HG03108 (cell line): ENCODE measurements around the gene TPM4.
"Not testable (repeated sequence)": the region's sequence is repeated elsewhere in the genome, so short reads cannot be mapped to it uniquely, and the experiment has no call there.

ENCODE experiments used
- ATAC-seq: cut with Tn5 transposase; IDR thresholded peaks from one replicate; pipeline ENCODE4 v1.9.1; 2021; ENCODE audit warnings: moderate library complexity; ENCODE audit not compliant: unreplicated experiment

TPM4 gene

DNA sequence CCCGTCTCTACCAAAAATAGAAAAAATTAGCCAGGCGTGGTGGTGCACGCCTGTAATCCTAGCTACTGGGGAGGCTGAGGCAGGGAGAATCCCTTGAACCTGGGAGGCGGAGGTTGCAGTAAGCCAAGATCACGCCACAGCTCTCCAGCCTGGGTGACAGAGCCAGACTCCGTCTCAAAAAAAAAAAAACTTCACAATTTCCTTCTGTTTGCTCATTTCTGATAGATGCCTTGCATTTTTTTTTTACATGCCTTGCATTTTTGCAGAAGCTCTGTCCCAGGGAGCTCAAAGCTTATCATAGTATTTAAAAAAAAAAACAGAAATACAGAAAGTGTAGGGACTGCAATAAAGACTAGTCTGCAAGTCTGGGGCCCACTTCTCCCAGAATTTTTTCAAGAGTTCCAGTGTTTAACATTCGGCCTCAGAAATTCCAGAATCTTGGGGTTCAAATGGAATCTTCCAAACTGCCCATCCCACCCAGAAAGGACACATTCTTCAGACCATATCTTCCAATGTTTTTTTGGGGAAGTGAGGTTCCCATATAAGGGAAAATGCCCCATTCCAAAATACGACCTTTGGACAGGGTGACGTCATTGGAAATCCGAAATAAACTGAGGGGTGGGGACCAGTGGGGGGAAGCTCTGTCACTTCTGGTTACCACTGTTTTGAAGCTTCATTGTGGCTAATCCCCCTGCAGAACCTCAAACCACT lies 18.2 kb downstream of the TPM4 start:
- ATAC-seq = no peak

DNA sequence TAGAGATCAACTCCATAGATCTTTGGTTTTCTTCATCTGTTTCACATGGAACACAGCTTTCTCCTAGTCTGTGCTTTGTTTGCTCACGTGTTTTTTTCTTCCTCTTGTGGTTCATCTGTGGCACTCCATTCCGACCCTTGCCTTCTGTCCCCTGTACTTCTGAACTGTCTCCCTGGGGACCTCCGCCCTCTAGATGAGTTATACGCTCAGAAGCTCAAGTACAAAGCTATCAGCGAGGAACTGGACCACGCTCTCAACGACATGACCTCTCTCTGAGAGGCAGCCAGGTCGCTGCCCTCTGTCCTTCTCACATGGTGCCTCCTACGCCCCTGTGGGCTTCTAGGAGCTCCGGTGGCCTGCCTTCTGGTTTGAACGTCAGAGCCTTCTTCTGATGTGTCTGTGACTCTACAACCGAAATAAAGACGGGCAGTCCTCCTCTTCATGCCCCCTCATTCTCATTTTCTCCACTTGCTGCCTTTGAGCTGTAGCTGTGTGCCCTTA lies 18.8 kb downstream of the TPM4 start:
- no peak for ATAC-seq

DNA sequence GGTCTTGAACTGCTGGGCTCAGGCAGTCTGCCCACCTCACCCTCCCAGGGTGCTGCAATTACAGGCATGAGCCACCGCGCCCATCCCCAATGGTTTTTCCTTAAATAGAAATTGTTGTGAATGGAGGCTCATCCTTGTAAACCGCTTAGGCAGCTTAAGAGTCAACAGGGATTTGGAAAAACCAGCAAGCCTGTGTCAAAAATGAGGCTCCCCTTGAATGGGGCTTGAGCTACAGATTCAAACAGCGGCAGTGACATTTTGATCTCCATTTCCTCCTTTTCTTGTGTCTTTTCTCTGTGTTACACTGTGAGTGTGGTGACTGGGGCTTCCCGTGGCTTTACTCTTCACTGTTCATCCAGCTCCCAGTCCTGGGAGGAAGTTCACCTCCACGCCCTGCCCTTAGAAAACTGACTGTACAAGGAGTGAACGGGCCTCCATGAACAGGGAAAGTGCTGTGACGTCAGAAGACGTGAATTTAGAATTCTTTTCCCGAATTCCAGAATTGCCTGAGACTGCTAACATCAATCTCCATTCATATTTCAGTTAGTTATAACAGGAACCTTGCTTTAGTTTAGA lies 20.1 kb downstream of the TPM4 start:
- no peak for ATAC-seq

DNA sequence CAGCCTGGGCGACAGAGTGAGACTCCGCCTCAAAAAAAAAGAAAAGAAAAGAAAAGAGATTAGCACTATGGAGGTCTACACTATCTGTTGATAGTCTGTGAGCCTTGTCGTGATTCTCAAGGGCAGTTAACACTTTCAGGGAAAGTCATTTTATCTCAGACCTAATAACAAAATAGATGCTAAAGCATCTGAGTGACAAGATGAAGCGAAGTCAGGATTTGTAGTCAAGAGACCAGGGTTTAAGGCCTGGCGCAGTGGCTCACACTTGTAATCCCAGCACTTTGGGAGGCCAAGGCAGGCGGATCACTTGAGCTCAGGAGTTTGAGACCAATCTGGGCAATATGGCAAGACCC lies 22.1 kb downstream of the TPM4 start:
- ATAC-seq = no peak

DNA sequence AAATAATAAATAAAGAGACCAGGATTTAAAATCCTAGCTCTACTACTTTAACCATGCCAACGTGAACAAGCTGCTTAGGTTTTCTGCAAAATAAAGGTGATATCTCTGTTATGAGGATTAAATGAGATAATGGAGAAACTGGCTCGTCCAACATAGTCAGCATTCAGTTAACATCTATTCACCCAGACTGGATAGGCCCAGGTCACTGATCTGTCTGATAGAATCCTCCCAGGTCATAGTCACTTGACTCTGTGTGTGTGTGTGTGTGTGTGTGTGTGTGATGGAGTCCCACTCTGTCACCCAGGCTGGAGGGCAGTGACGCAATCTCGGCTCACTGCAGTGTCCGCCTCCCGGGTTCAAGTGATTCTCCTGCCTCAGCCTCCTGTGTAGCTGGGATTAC lies 22.5 kb downstream of the TPM4 start:
- no peak for ATAC-seq

DNA sequence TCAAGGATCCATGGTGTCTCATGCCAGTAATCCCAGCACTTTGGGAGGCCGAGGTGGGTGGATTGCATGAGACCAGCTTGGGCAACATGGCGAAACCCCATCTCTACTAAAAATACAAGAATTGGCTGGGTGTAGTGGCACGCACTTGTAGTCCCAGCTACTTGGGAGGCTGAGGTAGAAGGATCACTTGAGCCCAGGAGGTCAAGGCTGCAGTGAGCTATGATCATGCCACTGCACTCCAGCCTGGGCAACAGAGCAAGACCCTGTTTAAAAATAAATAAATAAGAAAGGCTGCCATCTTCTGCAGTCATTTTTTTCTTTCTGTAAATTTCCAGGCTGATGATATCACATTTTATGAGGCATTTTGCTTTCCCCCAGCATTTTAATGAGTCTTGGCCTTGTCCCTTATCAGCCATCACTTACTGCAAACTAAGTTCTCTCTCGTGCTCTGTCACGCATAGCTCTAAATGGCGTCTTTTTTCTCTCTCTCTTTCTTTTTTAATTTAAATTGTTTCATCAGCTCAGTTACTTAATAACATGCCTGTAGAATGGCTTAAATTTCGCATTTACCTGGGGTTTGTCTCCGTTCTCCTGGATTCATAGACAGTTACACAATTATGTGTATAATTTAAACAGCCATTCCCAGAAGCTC lies 23.1 kb downstream of the TPM4 start:
- not testable (repeated sequence) for ATAC-seq

DNA sequence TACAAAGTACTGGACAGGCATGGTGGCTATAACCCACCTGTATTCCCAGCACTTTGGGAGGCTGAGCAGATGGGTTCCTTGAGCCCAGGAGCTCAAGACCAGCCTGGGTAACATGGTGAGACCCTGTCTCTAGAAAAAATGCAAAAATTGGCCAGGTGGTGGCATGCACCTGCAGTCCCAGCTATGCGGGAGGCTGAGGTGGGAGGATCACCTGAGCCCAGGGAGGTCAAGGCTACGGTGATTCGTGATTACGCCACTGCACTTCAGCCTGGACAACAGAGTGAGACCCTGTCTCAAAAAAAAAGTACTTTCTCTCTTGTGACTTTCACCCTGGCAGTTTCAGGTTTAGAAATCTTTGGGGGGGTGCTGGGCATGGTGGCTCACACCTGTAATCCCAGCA lies 24.2 kb downstream of the TPM4 start:
- no peak for ATAC-seq

DNA sequence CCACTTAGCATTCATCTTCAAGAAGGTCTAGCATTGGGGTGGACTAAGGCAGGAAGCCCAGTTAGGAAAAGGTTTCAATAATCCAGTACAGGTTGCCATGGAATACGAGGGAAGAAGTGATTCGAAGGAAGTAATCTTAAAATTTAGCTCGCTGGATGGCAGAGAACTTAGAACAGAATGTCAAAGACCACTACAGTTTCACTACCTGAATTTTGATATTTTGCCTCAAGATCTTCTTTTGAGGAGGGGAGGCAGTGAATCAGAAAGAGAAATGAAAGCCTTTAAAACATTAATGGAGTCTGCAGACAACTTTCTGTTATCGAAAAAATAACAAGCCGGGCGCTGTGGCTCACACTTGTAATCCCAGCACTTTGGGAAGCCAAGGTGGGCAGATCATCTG lies 28.4 kb downstream of the TPM4 start:
- no peak for ATAC-seq

DNA sequence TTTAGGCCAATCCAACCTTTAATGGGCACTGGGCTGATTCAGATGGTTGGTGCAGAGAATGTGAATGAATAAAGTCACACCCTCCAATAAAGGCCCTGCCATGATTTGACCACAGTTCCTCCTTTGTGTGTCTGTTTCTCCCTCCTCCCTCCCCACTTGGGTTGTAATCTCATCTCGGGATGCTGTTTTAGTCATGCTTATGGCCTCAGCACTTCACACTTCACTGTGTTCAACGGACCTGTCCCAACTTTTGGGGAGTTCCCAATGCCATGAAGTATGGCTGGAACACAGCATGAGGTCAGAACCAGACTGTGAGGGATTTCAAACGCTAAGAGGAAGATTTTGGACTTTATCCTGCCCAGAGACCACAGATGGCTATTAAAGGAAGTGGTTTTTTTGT lies 29.8 kb downstream of the TPM4 start:
- no peak for ATAC-seq

DNA sequence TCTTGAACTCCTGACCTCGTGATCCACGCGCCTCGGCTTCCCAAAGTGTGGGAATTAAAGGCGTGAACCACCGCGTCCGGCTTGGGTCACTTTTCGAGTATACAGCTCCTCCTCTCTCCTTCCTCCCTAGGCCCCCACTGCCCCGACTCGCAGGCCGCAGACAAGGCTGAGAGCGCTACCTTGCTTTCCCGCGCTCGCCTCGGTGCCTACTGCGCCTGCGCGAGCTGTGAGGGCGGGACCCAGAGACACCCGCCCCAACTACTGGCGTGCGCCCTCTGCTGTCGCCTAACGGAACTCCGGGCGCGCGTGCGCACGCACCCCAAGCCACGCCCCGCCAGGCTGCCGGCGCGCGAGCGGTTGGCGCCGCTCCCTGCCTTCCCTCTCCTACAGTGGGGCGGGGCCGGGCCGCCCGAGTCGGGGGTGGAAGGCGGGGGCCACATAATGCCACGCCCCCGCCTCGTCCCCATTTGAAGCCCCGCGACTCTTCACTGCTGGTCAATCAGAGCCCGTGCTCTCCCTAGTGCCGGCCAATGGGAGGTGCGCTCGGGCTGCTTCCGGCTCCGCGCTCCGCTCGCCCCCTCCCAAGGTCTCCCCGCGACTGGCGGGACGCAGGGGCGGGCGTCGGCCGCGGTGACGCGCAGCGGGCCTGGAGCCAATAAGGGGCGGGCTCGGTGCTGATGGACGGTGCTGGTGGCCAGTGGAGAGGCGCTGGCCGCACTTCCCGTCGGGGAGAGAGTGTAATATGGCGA lies 35.0 kb downstream of the TPM4 start, which contains the start of gene RAB8A:
Gene RAB8A (plus strand): TSS at position 730 of the 749 bp plus-strand sequence. CDS start 13 bp downstream, at position 743.
- peak; percentile 88 for ATAC-seq

DNA sequence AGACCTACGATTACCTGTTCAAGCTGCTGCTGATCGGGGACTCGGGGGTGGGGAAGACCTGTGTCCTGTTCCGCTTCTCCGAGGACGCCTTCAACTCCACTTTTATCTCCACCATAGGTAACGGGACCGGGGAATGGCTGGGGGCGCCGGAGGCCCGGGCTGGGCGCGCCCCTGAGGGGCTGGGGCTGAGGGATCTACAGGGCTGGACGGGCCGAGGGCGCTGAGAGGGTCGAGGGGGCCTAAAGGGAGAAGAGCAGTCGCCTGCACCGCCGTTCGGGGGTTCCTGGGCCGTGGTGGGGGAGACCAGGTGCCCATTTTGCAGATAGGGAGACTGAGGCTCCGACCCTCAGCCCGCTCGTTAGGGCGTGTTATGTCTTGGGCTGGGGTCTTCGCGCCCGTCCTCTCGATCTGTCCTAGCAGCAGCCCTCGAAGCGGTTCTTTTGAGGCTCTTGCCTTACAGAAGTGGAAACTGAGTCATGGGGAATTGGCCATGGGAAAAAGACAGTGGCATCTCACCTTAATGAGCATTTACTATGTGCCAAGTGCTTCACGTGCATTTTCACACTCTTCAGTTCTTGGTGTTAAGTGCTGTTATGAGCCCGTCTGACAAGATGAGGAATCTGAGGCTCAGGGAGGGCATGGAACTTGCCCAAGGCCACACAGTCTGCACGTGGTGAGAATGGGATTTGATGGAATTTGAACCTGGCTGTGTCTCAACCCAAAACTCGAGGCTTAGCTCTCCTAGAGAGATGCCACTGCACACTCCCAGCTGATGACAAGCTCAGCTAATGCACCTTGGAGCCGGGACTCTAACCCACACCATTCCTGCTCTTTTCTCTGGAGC lies 35.8 kb downstream of the TPM4 start:
- no peak for ATAC-seq

DNA sequence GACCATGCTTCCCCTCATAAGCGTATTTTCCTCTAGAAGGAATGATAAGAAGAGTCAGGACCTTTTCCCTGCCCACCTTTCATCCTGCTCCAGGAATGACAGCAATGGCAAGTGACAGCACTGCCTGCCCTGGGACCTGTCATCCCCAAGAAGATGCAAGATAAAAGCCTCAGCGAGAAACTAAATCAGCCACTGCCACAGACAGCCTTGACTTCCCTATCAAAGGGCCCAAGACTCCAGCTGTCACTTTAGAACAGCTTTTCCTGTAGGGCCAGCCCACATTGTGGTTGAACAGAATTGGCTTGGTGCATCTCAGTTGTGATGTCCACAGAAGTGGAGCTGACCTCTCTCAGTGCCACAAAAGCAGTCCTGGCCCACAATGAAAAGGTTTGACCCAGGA lies 36.5 kb downstream of the TPM4 start:
- ATAC-seq = no peak

DNA sequence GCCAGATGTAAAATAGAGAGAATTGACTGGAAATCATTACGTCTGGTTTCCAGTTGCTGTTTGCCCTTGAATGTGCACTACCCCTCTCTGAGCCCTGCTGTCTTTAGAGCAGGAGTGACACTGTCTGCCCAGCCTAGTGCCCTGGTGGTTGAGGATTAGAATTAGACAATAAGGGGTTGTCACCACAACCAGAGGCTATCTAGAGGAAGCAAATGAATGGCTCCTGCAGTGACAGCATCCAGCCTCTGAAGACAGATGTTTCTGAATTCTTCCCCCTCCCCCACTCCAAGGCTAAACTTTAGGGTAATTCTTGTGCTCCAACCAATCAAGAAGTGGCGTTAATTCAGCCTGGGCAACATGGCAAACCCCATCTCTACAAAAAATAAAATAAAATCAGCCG lies 37.4 kb downstream of the TPM4 start:
- no peak for ATAC-seq

DNA sequence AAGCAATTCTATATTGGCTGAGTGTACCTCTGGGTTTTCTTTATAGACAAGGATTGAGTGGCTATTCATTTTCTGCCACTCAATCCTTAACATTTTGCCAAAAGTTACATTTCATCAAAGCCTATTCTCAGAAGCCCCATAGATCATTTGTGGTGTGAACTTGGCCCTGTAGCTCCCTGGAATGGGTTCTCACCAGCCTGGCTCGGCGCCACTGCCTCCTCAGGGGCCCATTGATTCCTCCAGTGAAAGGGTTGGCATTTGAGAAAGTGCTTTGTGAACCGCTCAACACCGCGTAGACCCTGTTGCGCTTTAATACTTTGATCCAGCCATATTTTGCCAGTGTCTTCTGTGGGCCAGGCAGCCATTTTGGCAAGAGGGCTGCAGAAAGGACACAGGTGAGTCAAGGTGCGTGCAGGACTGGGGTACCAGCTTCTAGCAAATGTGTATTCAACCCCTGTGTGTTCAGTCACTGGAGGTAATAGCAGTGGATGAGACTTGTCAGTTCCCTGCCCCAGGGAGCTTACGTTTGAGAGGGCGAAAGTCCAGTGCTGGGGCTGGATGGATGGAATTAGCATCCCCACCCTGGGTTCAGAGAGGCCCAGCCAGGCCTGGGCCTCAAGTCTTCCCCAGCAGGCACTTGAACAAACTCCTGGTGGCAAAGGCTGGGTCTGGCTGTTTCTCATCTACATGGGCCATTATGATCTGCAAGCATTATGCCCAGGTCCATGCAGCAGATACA lies 39.2 kb downstream of the TPM4 start:
- no peak for ATAC-seq

DNA sequence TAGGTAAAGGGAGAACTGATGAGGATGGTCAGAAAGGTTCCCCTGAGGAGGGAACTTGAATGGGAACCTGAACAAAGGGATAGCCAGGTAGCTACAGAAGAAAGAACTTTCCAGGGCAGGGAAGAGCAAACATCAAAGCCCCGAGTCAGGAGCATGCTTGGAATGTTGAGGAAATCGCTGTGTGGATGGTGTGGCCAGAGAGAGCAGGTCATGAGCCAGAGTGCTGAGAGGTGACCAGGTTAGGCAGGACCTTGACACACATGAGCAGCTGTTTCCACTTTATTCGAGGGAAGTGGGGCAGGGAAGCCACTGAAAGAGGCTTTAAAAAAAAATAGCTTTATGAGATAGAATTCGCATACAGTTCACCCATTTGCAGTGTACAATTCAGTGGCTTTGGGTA lies 39.8 kb downstream of the TPM4 start:
- ATAC-seq = no peak

DNA sequence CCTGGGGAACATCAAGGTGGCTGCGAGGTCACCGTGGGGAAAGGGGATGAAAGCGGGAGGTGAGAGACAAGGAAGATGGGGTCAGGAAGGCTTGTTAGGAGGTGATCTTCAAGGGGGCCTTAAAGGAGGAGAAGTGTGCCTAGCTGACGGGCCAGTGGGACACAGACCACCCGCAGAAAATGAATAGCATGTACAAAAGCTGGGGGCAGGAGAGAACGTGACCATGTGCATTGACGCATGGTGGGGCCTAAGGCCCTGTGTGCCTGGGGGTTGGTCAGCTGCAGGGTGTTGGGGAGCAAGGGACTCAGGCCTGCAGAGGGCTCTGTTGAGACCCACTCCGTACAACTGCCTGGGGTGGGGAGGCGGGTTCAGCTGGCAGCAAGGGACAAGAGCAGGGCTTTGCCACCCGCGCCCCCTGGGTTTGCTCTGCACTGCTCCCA lies 41.3 kb downstream of the TPM4 start:
- ATAC-seq = no peak

DNA sequence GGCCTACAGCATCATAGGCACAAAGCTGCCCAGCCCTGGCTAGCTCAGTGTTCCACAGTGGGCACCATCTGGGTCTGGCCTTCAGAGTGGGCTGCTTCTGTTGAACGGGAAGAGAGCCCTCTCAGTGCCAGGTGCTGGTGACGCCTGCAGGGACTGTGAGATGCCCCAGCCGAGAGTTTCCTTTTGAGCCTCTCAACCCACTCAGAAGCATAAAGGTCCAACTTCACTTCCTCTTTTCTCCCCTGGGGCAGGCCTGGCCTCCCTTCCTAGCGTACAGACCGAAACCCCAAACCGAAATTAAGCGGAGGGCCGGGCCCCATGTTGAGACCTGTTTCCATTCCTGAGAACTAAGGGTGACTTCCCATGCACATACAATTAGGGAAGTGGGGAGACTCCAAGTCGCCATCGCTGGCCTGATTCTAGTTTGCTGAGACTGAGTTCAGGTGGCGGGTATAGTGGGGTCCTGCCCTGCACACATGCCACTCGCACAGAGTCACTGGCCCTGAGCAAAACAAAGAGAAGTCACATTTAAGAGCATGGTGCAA lies 42.3 kb downstream of the TPM4 start:
- ATAC-seq = peak; percentile 70

DNA sequence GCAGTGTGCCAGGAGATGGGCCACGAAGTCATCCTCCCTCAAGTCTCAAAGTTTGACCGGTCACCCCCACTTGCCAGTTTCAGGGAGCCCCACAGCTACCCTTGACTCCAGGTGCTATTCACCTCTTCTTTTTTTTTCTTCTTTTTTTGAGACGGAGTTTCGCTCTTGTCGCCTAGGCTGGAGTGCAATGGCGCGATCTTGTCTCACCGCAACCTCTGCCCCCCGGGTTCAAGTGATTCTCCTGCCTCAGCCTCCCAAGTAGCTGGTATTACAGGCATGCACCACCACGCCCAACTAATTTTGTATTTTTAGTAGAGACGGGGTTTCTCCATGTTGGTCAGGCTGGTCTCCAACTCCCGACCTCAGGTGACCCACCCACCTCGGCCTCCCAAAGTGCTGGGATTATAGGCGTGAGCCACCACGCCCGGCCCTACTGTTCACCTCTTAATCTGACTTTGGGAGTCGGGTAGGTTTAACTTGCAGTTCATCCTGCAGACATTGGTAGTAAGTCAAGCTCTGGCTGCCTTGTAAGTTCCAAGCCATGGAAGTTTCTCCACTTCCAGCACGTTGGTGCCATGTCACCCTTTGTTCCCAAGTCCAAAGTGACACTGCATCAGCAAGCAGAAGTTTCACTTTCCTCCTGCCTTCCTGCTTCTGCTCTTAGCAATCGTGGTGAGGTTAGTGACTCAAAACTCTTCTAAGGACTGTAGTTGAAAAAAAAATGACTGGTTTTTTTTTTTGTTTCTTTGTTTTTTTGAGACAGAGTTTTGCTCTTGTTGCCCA lies 43.0 kb downstream of the TPM4 start:
- ATAC-seq = not testable (repeated sequence)

DNA sequence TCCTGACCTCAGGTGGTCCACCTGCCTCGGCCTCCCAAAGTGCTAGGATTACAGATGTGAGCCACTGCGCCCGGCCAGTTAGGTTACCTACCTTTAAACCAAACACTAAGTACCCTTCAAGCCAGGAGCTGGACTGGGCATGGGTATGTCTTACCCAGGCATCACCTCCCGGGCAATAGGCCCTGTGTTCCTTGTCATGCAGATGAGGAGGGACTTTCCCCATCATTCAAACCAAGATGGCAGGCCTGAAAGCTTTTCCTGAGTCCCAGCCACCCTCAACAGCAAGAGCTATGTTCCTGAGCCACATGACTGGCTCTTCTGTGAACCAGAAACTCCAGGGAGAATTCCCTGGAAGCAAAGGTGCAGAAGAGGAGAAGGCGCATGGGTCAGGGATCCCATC lies 44.8 kb downstream of the TPM4 start:
- no peak for ATAC-seq
